Measurements from ENCODE around the gene PIK3R5.

The PIK3R5 gene

GRCh38 chr17:8849311-8850041, 116.0 kb downstream of the PIK3R5 start:
- DNase-seq = no peak

GRCh38 chr17:8847891-8848290, 117.6 kb downstream of the PIK3R5 start:
- no peak for DNase-seq

DNA sequence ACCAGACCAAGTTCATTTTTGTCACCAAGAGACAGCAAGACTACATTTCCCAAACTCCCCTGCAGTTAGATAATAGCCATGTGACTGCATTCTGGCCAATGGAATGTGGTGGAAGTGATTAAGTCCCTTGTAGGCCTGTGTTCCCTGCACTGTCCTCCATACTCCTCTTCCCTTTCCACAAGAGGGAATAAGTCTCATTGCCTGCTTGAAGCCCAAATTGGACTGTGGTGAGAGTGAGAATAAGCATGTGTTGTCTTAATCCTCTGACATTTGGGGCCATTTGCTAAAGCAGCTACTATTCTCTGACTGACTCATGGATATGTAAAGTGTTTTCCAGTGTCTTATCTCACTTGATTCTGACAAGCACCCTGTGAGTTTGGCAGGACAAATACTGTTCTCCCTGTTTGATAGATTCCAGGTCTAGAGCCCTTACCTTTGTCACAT, 118.7 kb downstream of the PIK3R5 start:
- DNase-seq = no peak

DNA sequence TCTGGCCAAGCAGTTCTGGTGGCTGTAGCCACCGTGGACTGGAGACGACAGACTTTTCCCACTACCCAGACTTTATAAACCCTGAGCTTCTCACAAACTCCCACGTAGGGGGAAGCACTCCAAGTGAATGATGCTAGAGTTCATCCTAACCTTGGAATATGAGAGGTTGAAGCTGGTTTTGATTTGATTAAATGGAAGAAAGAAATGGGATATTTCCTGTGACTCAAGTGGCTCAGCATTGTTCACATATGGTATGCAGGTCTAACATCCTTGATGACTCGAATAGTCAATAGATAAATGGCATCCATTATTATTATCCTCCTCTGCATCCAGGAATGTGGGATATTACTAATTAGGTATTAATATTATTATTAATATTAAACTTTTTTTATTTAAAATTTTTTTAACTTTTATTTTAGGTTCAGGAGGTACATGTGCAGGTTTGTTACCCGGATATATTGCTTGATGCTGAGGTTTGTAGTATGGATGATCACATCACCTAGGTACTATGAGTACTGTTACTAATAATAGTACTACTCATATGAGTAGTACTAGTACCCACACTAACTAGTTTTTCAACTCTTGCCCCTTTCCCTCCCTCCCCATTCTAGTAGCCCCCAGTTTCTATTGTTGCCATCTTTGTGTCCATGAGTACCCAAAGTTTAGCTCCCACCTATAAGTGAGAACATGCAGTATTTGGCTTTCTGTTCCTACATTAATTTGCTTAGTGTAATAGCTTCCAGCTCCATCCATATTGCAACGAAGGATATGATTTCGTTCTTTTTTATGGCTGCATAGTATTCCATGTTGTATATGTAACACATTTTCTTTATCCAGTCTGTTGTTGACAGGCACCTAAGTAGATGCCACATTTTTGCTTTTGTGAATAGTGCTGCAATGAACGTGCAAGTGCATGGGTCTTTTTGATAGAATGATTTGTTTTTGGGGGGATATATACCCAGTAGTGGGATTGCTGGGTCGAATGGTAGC, 121.0 kb downstream of the PIK3R5 start:
- DNase-seq = no peak

- DNase-seq = no peak
These were observed 122.2 kb downstream of the PIK3R5 start for GRCh38 chr17:8843344-8843743.

- no peak for DNase-seq
These were observed 123.7 kb downstream of the PIK3R5 start for GRCh38 chr17:8841844-8842243.

DNA sequence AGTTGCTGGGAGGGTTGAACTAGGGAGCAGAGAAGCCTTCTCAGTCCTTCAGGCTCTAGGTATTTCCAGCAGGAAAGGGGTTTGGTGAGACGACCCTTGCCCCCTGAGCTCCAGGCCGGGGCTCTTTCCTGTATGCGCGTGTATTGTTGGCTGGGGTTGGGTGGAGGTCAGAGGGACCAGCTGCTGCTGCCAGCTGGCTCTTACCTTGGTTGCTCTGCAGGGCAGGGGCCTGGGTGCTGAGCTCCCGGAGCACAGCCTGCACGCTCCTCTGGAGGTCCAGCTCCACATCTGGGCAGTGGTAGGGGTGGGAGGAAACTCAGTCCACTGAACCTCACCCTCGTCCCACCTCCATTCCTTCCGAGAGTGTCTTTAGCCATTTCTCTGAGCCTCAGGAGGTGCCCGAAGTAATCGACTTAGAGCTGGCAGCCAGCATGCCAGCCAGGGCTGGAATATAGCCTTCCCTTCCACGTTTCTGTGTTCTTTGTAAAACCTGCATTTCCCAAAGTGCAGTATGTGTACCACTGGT, 126.0 kb downstream of the PIK3R5 start:
- DNase-seq = no peak

DNA sequence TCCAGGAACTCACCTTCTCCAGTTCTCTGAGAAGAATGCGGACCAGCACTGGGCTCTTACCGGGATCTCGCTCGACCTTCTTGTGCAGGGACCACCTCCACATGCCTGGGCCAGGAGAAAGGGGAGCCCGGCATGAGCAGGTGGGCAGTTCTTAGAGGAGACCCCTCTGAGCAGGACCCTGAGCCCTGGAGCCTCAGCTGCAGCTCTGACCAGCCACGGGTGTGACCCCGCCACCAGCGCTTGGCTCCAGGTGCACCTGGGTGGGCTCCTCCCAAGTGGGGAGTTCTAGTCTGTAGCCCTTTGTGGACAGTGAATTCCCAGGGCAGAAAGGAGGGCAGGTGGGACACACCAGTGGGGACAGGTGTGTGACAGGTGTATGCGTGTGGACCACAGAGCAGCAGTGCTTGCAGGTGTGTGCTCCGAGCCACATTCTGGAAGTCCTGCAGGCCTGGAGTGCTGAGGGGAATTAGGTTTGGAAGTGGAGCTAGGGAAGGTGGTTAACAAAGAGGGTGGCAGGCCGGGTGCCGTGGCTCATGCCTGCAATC, 126.9 kb downstream of the PIK3R5 start:
- no peak for DNase-seq

GRCh38 chr17:8837563-8838075, 127.9 kb downstream of the PIK3R5 start:
- DNase-seq = no peak

- no peak for DNase-seq
These were observed 128.5 kb downstream of the PIK3R5 start for GRCh38 chr17:8836821-8837562.

GRCh38 chr17:8835631-8836364, 129.7 kb downstream of the PIK3R5 start:
- DNase-seq = no peak

DNA sequence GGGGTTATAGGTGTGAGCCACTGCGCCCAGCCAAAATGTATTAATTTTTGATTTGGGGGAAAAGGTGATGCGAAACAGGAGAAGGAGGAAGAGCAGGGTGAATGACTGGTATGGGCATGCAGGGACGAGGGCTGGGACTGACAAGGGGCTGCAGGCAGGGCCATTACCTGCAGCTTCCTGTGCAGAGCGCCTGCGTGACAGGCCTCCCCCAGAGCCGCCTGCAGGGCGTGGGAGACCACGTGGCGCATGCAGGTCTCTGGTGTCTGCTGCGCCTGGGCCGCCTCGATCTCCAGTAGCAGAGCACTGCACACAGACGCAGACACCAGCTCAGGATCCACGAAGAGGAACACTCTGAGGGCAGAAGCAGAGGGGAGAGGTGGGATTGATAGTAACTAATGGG, 130.4 kb downstream of the PIK3R5 start:
- no peak for DNase-seq

GRCh38 chr17:8832711-8833352, 132.7 kb downstream of the PIK3R5 start:
- peak; percentile 40 for DNase-seq

- DNase-seq = no peak
These were observed 134.2 kb downstream of the PIK3R5 start for GRCh38 chr17:8831234-8831849.

- no peak for DNase-seq
These were observed 135.4 kb downstream of the PIK3R5 start for GRCh38 chr17:8830141-8830540.

DNA sequence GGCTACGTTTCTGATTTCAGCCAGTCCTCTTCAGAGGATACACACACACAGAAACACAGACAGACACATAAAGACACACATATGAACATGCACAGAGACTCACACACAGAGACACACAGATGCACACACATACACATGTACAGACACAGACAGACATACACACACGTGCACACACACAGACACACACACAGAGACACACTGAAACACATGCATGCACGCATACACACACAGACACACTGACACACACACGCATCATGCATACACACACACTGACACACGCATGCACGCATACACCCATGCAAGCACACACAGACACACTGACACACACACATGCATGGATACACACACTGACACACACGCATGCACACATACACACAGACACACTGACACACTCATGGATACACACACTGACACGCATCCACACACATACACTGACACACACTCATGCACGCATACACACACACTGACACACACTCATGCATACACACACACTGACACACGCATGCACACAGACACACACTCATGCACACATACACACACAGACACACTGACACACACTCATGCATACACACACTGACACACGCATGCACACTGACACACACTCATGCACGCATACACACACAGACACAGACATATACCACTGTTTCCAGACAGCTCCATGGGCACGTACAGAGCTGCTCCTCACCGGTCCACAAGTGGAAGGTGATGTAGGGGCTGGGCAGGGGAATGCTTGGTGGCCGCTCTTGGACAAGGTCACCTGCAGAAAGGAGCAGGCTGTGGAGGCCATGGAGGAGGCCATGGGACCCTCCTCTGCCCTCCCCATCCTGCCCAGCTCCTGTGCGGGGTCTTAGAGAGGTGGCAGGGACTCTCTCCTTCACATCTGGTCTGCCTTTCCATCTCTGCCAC, 136.2 kb downstream of the PIK3R5 start:
- no peak for DNase-seq
